HFF-Myc (cell line): Measurements from ENCODE around the gene ASCC3.
"Not testable (repeated sequence)": the region's sequence is repeated elsewhere in the genome, so short reads cannot be mapped to it uniquely, and the experiment has no call there.

Experiments used
- DNase-seq: peaks from one replicate; pipeline ENCODE4 v3.0.0-alpha.2; 2011; ENCODE audit warnings: low read depth; ENCODE audit errors: extremely low read depth
- H3K4me3 ChIP-seq: replicated peaks from 2 replicates; pipeline ENCODE4 v1.5.1; 2011; ENCODE audit warnings: low read depth, mild to moderate bottlenecking, control low read depth, low read length
- CTCF ChIP-seq: IDR thresholded peaks from 2 replicates; pipeline ENCODE4 v1.5.1; 2012; ENCODE audit warnings: mild to moderate bottlenecking, low read depth, low read length, control low read depth; ENCODE audit errors: missing control alignments

ASCC3 gene

GRCh38 chr6:100740439-100740838, 140.7 kb downstream of the ASCC3 start:
- no peak for DNase-seq
- H3K4me3 ChIP-seq, result no peak overlapping the region

GRCh38 chr6:100737720-100738119, 143.4 kb downstream of the ASCC3 start:
- H3K4me3 ChIP-seq, DNase-seq: not testable (repeated sequence)

More at GRCh38 chr6:100740439-100740838, 140.7 kb downstream of the ASCC3 start:
- TF ChIP-seq CTCF, result no peak

- no peak for DNase-seq
- no peak for TF ChIP-seq CTCF
- no peak overlapping the region for H3K4me3 ChIP-seq
These were observed 149.7 kb downstream of the ASCC3 start for GRCh38 chr6:100731411-100731810.

GRCh38 chr6:100730001-100730980, 150.8 kb downstream of the ASCC3 start:
- H3K4me3 ChIP-seq, result no peak overlapping the region

GRCh38 chr6:100726666-100727065, 154.5 kb downstream of the ASCC3 start:
- DNase-seq, result no peak
- no peak overlapping the region for H3K4me3 ChIP-seq
- TF ChIP-seq CTCF, result no peak

More at GRCh38 chr6:100730001-100730980, 150.8 kb downstream of the ASCC3 start:
- TF ChIP-seq CTCF, result no peak
- DNase-seq, result no peak

- DNase-seq, result no peak
- no peak overlapping the region for H3K4me3 ChIP-seq
- TF ChIP-seq CTCF, result no peak
These were observed 156.4 kb downstream of the ASCC3 start for GRCh38 chr6:100724696-100725095.

GRCh38 chr6:100724222-100724621, 156.9 kb downstream of the ASCC3 start:
- no peak for DNase-seq
- no peak overlapping the region for H3K4me3 ChIP-seq
- TF ChIP-seq CTCF, result no peak
